DOHH2 (cell line): ENCODE data around the gene TTLL8.
"Not testable (repeated sequence)": the region's sequence is repeated elsewhere in the genome, so short reads cannot be mapped to it uniquely, and the experiment has no call there.

Experiments
- H3F3A ChIP-seq: fragments of 200-600 bp; sonication (generic), shearing (Covaris generic); 2 replicates; pipeline ENCODE4 v1.6.0; 2016; ENCODE audit warnings: antibody characterized with exemption, mild to moderate bottlenecking; ENCODE audit not compliant: control insufficient read depth, insufficient read depth
- H3K27ac ChIP-seq: fragments of 200-600 bp; sonication (generic); 2 replicates; pipeline ENCODE4 v1.5.1; 2014; ENCODE audit warnings: low read depth, mild to moderate bottlenecking, low read length, moderate library complexity
- H3K27me3 ChIP-seq: fragments of 200-600 bp; sonication (generic); 2 replicates; pipeline ENCODE4 v1.6.1; 2014; ENCODE audit warnings: mild to moderate bottlenecking, low read length, mixed read lengths; ENCODE audit not compliant: control insufficient read depth
- H3K36me3 ChIP-seq: fragments of 200-600 bp; sonication (generic); 2 replicates; pipeline ENCODE4 v1.6.1; 2014; ENCODE audit warnings: mild to moderate bottlenecking, low read length, moderate library complexity, mixed read lengths; ENCODE audit not compliant: control insufficient read depth
- H3K4me1 ChIP-seq: fragments of 200-600 bp; sonication (generic); 2 replicates; pipeline ENCODE4 v1.6.1; 2014; ENCODE audit warnings: mild to moderate bottlenecking, low read length, mixed read lengths; ENCODE audit not compliant: control insufficient read depth
- H3K4me2 ChIP-seq: fragments of 200-600 bp; sonication (generic); 2 replicates; pipeline ENCODE4 v1.6.0; 2014; ENCODE audit warnings: mild to moderate bottlenecking, low read length, moderate library complexity
- H3K4me3 ChIP-seq: fragments of 200-600 bp; sonication (generic); 2 replicates; pipeline ENCODE4 v1.5.1; 2014; ENCODE audit warnings: mild to moderate bottlenecking, low read length, mixed read lengths
- H3K79me2 ChIP-seq: fragments of 200-600 bp; sonication (generic); 2 replicates; pipeline ENCODE4 v1.6.1; 2014; ENCODE audit warnings: mild to moderate bottlenecking, low read length, mixed read lengths; ENCODE audit not compliant: control insufficient read depth
- H3K9me2 ChIP-seq: fragments of 200-600 bp; sonication (generic); replicated peaks from 2 replicates; pipeline ENCODE4 v1.6.1; 2014; ENCODE audit warnings: mild to moderate bottlenecking, low read length, mixed read lengths; ENCODE audit not compliant: control insufficient read depth
- H3K9me3 ChIP-seq: fragments of 200-600 bp; sonication (generic); 2 replicates; pipeline ENCODE4 v1.6.1; 2014; ENCODE audit warnings: antibody characterized with exemption, low read length, mixed read lengths; ENCODE audit not compliant: control insufficient read depth, insufficient read depth
- H4K20me1 ChIP-seq: fragments of 200-600 bp; sonication (generic); 2 replicates; pipeline ENCODE4 v1.6.0; 2014; ENCODE audit warnings: low read depth, mild to moderate bottlenecking, antibody characterized with exemption, low read length, moderate library complexity; ENCODE audit not compliant: control insufficient read depth, insufficient read depth
- CTCF ChIP-seq: fragments of 200-600 bp; sonication (generic); IDR thresholded peaks from one replicate; pipeline ENCODE4 v1.5.1; 2014; ENCODE audit warnings: antibody characterized with exemption, mild to moderate bottlenecking, low read depth, low read length; ENCODE audit not compliant: poor library complexity, severe bottlenecking
- EZH2phosphoT487 ChIP-seq: fragments of 200-600 bp; sonication (generic); IDR thresholded peaks from 2 replicates; pipeline ENCODE4 v1.6.1; 2017; ENCODE audit warnings: borderline replicate concordance, mild to moderate bottlenecking, antibody characterized with exemption, low read length, moderate library complexity, mixed read lengths

The TTLL8 gene

GRCh38 chr22:50088096-50088495 is 30.0 kb upstream of the TTLL8 start:
- Histone ChIP-seq H4K20me1 (no peaks in the 10 kb centered on the region), H3K9me3 (peaks cover 12% of the 10 kb centered on the region), H3K4me2 (no peak overlapping the region), H3K79me2 (no peaks in the 10 kb centered on the region), H3K27me3 (peaks cover 5% of the 10 kb centered on the region), H3F3A (no peaks in the 10 kb centered on the region), H3K4me3 (no peak overlapping the region), H3K4me1 (no peaks in the 10 kb centered on the region), H3K9me2 (no peaks in the 10 kb centered on the region), H3K27ac (no peak overlapping the region), H3K36me3 (no peaks in the 10 kb centered on the region)
- TF ChIP-seq EZH2phosphoT487 (no peak), CTCF (no peak)

GRCh38 chr22:50087646-50088045 is 29.5 kb upstream of the TTLL8 start:
- peaks cover 5% of the 10 kb centered on the region for H3K27me3 ChIP-seq
- no peak for TF ChIP-seq EZH2phosphoT487
- no peak for TF ChIP-seq CTCF

GRCh38 chr22:50086975-50087374 is 28.9 kb upstream of the TTLL8 start:
- H3K9me3 ChIP-seq: peaks cover 12% of the 10 kb centered on the region
- not testable (repeated sequence) for H3K79me2 ChIP-seq, H3K4me3 ChIP-seq, H3K27ac ChIP-seq, H3F3A ChIP-seq, H3K4me1 ChIP-seq, H4K20me1 ChIP-seq, H3K9me2 ChIP-seq, H3K4me2 ChIP-seq, H3K27me3 ChIP-seq, H3K36me3 ChIP-seq

More at GRCh38 chr22:50087646-50088045, 29.5 kb upstream of the TTLL8 start:
- H3K4me1 ChIP-seq: no peaks in the 10 kb centered on the region
- H3K9me3 ChIP-seq: peaks cover 12% of the 10 kb centered on the region
- no peaks in the 10 kb centered on the region for H3K36me3 ChIP-seq
- no peak overlapping the region for H3K4me2 ChIP-seq
- H3K27ac ChIP-seq: no peak overlapping the region
- H3K79me2 ChIP-seq: no peaks in the 10 kb centered on the region
- no peak overlapping the region for H3K4me3 ChIP-seq
- no peaks in the 10 kb centered on the region for H3F3A ChIP-seq
- no peaks in the 10 kb centered on the region for H4K20me1 ChIP-seq
- no peaks in the 10 kb centered on the region for H3K9me2 ChIP-seq

- Histone ChIP-seq H3K9me3 (peaks cover 12% of the 10 kb centered on the region), H3K36me3 (no peaks in the 10 kb centered on the region), H3K4me1 (no peaks in the 10 kb centered on the region), H3K9me2 (no peaks in the 10 kb centered on the region), H3K4me3 (no peak overlapping the region), H3K27me3 (peaks cover 5% of the 10 kb centered on the region), H4K20me1 (no peaks in the 10 kb centered on the region), H3K79me2 (no peaks in the 10 kb centered on the region), H3K4me2 (no peak overlapping the region), H3K27ac (no peak overlapping the region), H3F3A (no peaks in the 10 kb centered on the region)
- TF ChIP-seq EZH2phosphoT487: no peak
These were observed 28.4 kb upstream of the TTLL8 start for GRCh38 chr22:50086526-50086925.
